ENCODE results near the gene PRICKLE2.

DNA sequence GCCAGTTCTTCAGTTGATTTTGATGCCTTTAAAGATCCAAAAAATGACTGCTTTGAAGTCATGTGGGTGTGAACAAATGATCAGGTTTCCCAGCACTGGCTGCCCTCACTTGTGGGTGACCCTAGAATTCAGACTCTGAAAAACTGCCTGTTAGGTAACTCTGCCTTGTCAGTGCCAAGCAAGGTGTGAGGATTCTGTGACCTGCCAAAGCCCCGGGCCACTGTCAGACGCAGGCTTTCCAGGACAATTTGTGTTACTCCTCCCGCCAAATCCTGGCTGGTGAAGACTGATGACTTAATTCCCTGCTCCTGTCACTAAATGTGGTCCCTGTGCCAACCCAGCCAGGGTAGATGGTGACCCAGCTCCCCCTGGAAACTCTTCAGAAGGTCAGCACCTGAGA, 102.8 kb downstream of the PRICKLE2 start:
- no peak for TF ChIP-seq EZH2 (IDR thresholded peaks at IDR 0.05; ENCODE audit: borderline replicate concordance, low read length)
- TF ChIP-seq, protein P1, sequence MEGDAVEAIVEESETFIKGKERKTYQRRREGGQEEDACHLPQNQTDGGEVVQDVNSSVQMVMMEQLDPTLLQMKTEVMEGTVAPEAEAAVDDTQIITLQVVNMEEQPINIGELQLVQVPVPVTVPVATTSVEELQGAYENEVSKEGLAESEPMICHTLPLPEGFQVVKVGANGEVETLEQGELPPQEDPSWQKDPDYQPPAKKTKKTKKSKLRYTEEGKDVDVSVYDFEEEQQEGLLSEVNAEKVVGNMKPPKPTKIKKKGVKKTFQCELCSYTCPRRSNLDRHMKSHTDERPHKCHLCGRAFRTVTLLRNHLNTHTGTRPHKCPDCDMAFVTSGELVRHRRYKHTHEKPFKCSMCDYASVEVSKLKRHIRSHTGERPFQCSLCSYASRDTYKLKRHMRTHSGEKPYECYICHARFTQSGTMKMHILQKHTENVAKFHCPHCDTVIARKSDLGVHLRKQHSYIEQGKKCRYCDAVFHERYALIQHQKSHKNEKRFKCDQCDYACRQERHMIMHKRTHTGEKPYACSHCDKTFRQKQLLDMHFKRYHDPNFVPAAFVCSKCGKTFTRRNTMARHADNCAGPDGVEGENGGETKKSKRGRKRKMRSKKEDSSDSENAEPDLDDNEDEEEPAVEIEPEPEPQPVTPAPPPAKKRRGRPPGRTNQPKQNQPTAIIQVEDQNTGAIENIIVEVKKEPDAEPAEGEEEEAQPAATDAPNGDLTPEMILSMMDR (IDR thresholded peaks at IDR 0.05; ENCODE audit: low read length), result no peak
